ENCODE measurements around the gene ACSL1.

ACSL1 gene

DNA sequence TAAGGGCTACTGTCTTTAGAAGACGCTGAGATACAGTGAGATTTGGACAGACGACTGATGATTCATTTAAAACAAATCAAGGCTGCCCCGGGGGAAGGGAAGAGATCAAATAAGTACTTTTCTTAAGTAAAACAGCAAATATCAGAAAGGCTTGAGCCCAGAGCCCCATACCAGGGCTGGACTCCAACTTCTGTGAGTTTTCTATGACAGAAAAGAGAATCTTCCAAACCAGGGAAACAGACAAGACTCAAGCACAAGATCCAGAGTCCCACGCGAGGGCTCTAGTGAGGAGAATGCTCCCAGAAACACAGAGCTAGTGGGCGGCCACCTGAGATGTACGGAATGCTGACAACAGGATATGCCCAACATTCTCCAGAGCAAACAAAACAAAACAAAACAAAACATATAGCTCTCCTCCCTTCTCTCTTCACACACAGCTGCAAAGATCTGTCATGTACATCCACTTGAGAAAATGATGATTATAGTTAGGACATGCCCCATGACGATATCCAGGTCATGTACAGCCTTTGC is 13.1 kb downstream of the ACSL1 start:
- DNase-seq, result no peak

DNA sequence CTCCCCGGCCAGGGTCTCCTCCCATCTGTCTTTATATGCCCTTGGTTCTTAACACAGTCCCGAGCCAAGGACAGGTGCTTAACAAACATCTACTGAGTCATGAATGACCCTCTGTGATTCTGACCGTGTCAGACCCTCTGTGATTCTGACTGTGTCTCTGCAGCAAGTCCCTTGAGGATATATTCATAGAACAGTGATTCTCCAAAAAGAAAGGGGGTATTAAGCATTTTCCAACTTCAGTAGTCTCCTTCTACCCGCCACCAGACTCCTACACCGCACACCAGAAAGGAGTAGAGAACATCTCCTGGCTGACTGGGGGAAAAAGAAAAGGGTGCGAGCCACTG is 13.6 kb downstream of the ACSL1 start:
- DNase-seq, result no peak

DNA sequence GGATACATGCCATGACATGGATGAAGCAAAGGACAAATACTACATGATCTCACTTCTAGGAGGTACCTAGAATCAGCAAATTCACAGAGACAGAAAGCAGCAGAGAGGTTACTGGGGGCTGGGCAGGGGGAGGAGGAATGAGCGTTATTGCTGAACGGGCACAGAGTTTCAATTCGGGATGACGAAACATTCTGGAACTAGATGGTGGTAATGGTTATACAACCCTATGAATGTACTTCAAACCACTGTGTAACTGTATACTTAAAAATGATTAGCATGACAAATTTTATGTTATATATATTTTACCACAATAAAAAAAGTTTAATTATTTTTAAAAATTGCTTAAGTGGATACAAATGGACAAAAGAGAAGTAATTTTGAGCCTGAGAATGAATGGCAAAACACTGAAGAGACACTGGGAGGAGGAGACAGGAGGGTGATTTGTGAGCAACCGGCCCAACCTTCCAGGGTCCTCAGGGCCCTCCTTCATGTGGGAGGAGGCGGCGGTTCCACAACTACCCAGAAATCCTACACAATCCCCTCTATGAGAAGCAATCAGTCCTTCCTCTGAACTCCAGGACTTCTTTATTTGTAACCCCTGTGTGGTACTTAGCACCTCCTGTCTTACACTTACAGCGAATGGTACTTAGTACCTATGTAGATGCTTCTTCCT is 14.1 kb downstream of the ACSL1 start:
- DNase-seq, result no peak

DNA sequence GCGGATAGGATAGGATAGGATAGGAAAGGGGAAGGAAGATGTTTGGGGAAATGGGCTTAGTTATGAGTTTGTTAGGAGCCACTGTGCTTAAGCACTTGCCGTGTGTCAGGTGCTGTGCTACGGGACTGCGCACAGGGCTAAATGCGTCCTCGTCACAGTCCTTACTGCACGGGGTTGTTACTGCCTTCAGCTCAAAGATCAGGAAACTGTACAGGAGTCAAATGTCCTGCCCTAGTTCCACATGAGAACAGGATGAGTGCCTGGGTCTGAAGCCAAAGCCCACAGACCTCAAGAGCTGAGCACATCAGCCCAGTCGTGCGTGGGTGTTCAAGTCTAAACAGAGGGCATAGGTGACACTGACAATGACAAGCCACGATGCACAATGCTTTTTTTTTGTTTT is 15.0 kb downstream of the ACSL1 start:
- DNase-seq, result no peak

DNA sequence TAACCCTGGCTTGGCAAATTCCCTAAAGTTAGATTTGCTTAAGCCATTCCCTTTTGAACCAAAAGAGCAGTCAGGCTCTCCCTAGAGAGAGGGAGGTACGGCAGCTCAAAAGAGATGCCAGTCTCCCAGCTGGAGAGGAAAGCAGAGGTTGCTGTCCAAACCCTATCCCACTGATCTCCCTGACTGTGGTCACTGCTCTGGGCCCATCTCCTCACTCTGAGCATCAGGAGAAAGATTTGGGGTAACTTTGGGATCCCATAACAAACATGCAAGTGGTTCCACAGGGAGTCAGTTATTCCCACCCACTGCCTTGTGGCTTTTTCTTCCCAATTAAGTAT is 17.1 kb downstream of the ACSL1 start:
- peak in 2 of 51 donors; percentile 54 to 75 for DNase-seq

DNA sequence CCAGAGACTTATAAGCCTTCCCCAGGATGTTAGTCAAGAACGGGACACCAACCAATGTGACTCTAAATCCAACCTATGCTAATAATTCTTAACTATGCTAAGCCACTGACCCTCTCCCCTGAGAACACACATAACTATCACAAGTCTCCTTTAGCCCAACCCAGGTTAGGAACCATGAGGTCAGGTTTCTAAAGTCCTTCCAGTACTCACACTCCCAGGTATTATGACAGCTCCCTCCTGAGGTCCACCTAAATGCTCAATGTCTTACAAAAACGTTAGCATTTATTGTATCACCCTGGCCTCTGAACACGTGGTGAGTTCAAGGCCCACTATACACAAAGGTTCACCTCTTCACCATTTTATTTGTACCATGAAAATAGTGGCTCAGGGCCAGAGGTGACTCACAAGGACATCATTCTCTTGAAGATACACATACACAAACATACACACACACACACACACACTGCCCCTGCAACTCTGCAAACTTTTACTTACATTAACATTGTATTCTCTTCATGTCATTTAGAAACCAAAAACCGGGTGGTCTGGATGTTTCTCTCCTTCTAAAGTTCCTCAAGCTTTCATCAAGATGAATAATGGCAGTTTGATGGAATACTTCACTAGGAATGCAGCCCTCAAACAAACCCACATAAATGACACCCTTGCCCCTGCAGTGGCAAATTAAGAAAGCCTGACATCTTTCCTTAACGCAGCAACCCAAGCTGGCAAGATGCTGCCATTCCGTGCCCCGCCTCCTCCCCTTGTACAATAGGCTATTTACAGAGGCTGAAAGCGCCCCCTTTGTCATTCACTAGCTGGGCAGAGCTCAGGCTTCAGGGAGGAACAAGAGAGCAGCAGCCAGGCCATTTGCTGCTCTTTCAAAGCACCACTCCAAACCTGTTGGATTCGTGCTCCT is 17.7 kb downstream of the ACSL1 start:
- DNase-seq, result peak in 45 of 51 donors; percentile 5 to 90 (median 64)

DNA sequence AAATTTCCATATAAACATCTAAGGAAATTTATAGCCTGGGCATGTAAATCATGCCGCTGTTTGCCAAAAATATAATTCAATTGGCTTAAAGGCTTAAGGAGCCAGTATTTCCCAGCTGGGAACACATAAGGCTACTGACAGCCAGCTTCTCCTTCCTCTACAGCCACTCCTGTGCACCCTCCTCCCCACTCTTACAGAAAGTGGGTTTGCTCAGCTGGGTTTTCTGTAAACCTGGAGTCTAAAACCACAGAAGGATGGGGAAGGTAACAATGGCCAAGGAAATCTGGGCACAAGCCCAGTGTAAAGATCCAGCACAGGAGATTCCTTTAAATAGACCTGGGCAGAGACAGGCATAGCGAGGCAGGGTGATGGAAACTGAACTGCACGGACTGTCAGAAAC is 18.5 kb downstream of the ACSL1 start:
- DNase-seq, result peak in 2 of 51 donors; percentile 57

DNA sequence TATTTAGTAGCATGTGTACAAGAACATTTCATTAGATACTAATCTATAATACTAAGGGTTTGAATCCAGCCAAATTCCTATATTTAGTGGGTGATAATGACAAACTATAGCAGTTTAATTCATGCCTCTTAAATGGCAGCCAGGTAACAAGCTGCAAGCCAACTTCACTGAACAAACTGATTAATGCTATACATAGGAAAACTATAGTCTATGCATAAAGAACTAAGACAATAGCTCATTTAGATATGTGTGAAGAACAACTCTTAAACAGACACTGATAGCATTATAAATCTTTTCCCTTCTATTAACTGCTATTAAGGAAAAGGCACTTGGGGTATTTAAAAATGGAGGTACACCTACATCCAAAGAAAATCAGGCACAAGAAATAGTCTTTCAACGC is 19.1 kb downstream of the ACSL1 start:
- DNase-seq, result no peak

DNA sequence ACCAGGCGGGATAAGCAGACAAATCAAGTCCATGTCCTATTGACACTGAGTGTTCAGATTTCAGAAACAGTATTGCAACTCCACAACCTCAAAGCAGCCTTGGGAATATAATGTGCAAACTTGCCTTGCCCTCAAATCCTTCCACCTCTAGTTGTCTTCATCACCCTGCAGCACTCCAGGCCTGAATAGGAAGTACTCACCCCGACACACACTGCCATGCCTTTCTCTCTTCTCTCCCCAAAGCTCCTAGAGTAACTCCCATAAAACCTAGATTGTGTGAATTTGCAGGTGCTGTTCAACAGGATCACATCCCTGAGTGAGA is 19.6 kb downstream of the ACSL1 start:
- peak in 2 of 51 donors; percentile 65 to 68 for DNase-seq

DNA sequence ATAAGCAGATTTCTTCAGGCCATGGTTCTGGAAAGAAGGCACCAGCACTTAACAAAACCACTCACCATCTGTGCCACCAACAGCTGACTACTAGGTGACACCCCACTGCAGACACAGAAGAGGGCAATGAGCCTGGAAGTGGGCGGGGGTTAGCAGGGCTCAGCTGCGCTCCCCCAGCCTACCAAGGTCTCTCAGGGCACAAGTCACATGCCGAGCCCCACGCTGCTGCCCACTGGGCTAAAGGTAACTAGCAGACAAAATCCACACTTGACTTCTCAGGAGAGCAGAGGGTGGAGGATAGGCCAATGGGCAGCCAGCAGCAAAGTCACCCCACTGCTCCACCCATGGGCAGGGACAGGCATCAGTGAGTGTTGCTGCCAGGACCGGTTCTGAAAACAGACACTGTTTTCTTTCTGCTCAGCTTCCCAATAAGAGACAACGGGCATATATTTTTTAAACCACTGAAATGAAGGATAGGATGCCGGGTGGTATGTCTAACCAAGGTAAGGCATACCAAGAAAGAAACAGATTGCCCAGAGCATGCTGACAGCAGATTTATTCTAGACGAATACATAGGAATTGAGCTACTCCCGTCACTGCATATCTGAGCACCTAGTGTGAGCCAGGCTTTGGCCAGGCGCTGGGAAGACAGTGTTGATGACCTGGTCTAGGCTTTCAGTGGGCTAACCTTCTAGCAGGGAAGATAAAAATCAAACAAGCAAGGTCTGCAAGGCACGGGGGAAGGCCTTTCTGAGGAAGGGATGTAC is 20.1 kb downstream of the ACSL1 start:
- peak in 42 of 51 donors; percentile 4 to 85 (median 54) for DNase-seq

DNA sequence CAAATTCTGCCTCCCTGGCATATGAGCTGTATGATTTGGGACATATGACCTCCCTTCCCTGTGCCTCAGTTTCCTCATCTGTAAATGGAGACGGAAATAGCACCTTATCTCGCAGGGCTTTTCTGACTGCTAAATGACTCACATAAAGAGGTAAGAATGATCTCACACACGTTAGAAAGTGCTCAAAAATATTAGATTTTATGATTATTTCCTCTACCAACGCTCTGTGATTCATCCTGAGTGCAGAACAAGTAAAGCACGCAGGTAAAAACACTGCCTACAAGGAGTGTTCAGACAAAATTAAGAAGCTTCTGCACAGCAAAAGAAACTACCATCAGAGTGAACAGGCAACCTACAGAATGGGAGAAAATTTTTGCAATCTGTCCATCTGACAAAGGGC is 21.1 kb downstream of the ACSL1 start:
- peak in 1 of 51 donors; percentile 17 for DNase-seq

DNA sequence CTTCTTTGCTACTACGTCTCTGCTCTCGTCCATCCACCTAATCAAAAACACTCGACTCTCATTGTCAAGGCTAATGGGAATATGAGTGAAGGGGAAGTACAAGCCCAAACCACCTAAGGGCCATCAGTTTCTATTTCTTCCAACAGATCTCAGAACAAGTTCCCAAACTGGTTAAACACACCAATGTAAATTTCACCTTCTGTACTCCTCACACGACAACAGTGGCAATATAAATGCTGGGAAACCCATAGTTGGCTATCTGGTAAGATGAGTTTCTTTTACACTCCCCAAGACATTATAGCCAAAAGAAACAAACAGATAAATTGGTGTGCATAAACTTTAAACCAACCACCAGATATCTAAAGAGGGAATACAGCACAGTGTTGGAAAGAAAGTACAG is 21.9 kb downstream of the ACSL1 start:
- DNase-seq, result no peak

DNA sequence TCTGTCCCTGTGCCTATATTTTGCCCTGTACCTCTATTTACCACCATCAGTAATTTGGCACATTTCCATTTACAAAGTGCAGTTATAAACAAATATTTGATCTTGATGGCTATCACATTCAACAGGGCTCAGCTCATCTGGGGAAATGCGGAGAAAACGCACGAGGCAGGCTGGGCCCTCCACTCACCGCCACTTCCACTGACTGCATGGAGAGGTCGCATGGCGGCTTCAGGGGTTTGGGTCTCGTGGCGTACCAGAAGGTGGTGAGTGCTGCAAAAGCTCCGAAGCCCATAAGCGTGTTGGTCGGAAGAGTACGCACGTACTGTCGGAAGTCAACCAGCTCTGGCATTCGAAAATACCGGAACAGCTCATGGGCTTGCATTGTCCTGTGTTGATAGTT is 22.6 kb downstream of the ACSL1 start:
- no peak for DNase-seq

DNA sequence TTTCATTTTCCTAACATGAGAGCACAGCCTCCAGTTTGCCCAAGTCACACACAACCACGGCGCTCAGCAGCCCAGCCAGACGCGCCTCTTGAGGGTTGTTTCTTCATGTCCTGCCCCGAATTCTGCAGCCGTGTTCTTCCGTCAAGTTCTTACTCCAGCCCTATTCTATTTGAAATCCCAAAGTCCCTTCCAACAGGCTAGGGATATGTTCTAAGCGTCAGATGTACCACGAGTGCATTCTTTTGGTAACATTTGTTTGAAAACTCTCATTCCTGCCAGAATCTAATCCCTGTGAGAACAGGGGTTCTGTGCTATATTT is 23.1 kb downstream of the ACSL1 start:
- no peak for DNase-seq

DNA sequence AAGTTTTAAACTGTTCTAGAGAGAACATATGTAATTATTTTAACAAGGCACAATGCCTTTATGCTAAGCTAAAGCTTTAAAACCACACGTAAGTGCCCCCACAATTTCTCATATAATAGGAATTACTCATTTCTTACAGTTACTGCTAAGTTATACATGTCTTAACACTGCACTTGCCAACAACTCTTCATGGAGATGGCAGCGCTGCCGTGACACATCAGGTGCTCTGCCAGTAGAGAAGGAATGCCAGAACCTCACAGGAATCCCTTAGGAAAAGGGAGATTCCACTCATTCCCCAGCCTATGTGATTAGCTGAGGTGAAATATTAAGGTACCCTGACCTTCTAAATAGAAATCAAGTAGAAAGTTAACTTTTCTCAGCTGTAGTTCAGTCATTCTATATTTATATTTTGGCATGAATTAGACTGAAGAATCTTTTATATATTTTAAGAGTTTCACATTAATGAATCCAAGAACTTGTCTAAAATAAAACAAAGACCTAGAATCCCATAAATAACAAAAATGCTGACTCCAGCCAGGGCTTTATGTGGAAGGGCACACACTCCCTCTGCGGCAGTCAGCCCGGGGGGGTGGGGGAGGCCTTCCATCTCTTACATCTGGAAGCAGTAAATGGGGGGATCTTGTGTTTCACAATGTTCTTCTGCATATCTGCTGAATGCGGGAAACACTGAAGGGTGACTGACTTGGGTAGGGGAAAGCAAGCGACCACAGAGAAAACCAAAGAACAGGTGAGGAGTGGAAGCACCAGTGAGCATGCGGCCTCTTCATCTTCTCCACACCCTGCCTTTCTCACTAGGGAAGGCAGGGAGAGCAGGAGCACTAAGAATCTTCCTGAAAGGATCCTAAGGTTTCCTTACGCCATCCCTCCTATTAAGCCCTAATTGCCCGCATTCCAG is 23.7 kb downstream of the ACSL1 start:
- DNase-seq, result peak in 1 of 51 donors; percentile 15

DNA sequence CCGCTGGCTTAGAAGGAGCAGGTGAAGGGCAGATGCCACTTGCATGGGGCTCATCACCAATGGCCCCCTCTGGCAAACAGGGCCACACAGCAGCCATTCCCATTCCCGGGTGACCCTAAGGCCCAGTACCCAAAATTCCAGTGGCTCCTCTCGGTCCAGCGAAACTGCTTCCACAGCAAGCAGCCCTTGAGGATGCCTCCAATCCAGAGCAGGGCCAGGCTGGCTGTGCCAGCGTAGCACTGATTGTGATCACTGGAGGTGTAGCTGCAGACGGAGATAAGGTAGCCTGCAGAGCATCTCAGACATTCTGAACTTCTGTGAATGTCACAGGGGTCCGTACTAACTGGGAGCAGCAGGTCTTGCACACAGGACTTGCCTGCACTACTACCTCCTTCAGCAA is 27.3 kb downstream of the ACSL1 start:
- DNase-seq, result no peak

DNA sequence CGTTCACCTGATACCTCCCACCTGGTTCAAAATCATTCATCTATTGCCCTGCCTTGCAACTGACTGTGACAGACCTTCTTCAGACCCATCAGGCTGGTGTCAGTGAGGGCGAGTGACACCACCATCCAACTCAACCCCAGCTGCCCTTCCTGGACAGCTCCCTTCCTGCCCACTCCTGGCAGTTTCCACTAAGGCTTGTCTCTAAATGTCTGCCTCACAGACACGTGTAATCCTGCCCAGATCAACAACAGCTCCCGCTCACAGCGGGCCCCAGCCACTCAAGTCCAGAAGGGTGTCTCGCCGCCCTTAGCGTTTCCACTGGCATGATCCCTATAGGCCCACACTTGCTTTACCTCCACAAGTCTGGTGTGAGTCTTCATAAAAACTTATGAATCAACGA is 28.9 kb downstream of the ACSL1 start:
- no peak for DNase-seq

DNA sequence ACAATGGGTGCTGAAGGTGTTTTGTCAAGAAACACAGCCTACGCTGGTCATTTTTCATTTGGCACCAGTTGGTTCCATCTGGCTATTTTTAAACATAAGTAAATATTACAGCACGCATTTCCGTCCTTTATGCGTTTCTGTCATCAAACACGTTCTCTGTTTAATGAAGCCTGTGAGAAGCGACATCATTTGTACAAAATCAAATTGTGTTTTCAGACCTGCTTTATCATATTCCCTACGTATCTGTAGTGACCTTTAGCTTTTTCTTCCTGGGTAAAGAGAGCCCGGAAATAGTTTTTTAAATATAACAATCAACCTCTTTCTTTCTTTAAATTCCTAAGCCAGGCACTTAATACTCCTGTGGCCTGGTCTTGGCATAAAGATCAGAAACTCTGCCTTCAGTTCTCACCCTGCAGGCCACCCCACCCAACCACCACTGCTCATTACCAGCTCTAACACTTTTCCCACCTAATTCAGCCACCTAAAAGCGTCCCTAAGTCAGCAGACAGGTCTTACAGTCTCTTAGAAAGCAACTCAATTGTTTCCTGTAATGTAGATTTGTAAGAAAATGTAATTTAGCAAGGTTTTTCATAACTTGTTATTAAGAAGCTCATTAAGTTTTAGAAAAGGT is 30.4 kb downstream of the ACSL1 start:
- DNase-seq, result no peak

DNA sequence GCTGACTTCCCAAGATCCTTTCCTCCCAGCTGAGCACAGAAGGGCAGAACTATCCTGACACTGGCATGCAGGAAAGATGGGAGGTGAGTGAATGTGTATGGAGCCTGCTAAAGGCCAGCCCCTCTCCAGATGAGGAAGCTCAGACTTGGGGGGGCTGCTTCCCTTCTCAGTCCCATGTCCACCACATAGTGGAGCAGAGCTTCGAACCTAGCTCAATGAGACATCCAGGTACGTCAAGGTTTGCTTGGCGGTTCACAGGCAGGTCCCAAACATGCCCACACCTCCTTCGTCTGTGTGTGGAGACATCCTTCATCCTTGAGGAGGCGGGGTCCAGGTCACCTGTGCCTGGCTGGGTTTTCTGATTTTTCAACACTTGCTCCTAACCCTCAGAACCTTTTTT is 31.3 kb downstream of the ACSL1 start:
- no peak for DNase-seq

DNA sequence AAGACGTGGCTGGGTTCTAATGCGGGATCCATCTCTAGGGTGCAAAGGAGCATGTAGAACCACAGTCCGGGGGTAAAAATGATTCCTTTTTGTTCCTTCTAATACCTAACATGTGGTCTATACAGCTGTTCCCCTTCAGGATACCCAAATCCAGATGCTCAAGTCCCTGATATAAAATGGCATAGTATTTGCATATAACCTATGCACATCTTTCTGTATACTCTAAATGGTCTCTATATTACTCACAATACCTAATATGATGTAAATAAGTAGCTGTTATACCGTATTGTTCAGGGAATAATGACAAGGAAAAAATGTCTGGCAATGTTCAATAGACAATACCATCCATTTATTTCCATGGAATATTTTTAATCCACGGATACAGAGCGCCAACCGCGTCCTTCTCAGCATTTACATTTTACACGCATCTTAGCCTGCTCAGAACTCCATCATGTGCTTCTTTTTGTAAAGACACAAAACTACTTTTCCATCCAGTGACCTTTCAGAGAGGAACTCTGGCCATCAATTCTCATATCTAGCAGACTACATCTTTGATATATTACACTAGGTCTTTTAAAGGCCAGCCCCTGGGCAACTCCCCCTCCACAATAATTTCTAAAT is 31.9 kb downstream of the ACSL1 start:
- DNase-seq, result no peak

All from hypothalamus (tissue), 51 donors.